SK-N-MC (cell line): ENCODE measurements around the gene ECE1.

Experiments
- EZH2 ChIP-seq: fragments of 200-600 bp; sonication (generic); IDR thresholded peaks from one replicate; pipeline ENCODE4 v1.6.1; 2017; ENCODE audit warnings: antibody characterized with exemption
- POLR2AphosphoS5 ChIP-seq: IDR thresholded peaks from 2 replicates; pipeline ENCODE4 v1.6.1; 2012; ENCODE audit warnings: mild to moderate bottlenecking, low read depth, low read length, borderline replicate concordance

DNA sequence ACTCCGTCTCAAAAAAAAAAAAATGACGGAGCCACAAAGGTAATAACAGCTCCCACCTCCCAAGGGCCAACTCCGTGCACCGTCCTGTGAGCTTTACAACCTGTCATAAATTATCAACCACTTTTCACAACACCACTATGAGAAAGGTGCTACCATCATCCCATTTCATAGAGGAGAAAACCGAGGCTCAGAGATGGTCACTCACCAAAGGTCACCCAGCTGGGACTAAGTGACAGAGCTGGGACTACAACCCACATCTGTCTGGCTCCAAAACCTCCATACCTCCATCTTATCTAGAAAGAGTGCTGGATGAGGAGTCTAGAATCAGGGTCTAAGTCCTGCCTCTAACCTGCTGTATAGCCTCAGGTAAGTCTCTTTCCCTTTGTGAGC, 43.6 kb upstream of the ECE1 start:
- TF ChIP-seq EZH2 (no peak), POLR2AphosphoS5 (no peak)
